GM19452 (cell line): ENCODE data around the gene TNS4.

Source experiments
- ATAC-seq: cut with Tn5 transposase; IDR thresholded peaks from one replicate; pipeline ENCODE4 v1.9.1; 2021; ENCODE audit not compliant: unreplicated experiment

TNS4 gene

DNA sequence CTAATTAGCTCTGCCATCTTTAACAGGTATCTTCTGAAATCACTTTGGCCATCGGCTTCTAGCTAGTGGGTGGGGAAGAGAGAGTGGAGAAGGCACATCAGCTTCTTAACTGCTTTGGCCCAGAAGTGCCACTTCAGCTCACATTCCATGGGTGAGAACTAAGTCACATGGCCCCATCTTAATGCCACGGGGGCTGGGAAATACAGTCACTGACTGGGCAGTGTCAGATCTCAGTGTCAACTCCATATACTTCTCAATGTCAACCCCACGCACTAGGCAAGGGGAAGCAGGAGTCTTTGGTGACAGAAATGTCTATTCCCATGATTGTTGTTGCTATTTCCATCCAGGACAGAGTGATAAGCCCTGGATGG, 34.5 kb upstream of the TNS4 start:
- no peak for ATAC-seq

- ATAC-seq, result no peak
Measured at GRCh38 chr17:40535438-40535837, 34.0 kb upstream of the TNS4 start.

DNA sequence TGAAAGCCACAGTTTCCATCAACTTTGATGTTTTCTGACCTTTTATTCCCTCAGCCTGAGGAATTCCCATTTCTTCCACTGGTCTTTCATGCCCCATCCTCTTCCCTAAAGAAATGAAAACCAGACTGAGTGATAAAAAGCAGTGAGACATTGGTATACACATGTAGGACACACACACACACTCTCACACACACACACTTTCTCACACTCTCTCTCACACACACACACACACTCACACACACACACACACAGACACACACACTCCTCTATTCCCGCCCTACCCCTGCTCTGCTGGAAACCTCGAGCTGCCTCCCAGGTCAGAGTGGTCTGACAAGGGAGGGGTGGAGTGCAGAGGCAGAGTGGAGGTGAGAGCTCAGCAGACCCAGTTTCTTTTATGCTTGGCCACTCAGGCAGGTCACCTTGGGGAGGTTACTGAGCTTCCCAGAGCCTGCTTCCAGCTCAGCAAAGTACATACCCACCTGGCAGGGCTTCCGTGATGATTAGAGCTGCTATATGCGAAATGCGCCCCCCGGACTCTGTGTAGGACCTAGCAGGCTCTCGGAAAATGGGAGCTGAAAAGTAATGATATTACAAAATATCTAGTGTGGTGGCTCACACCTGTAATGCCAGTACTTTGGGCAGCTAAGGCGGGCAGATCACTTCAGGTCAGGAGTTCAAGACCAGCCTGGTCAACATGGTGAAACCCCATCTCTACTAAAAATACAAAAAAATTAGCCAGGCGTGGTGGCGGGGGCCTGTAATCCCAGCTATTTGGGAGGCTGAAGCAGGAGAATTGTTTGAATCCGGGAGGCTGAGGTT, 33.2 kb upstream of the TNS4 start:
- ATAC-seq, result no peak

DNA sequence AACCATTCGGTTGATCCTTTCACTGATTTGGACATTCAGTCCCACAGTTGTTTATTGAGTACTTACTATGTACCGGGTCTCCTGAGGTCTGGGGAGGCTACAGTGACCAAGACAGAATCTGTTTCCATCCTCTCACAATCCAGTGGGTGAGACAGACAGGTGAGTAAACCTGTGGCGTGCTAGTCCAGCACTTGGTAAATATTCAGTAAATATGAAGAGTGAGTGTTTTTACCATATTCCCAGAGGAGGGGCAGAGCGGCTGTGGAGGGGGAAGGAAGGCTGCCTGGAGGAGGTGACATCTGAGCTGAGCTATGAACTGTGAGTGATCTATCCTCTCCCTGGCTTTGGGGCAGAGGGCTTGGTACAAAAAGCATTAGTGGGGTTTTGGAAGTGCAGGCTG, 32.5 kb upstream of the TNS4 start:
- no peak for ATAC-seq

DNA sequence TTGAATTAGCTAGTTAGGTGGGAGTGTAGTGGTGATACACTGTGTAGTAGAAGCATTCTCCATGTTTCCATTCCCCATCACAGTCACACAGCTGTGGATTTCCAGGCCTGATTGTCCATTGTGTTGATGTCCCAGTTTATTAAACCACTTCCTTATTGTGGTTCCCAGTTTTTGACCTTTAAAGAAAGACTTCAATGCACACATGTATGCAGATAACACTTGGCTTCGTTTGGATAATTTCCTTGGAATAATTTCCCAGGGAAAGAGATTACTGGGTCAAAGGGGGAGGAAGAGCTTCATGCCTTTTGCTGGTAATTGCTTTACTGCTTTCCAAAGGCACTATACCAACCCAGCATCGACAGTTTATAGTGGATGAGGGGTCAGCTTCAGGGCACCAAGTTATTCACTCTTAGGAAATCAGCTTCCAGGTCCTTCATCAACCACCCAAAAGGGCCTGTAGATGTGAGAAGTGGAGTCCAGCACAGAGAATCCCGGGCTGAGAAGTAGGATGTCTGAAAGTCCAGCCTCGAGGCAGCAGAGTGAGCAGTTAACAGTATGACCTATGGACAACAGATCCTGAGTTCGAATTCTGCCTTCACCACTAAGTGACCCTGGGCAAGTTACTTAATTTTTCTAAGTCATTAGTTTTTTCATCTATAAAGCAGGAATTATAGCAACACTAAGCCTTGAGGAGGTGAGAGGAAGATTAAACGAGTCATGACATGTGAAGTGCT, 31.3 kb upstream of the TNS4 start:
- ATAC-seq, result no peak

- ATAC-seq, result no peak
Measured at GRCh38 chr17:40531051-40531991, 29.9 kb upstream of the TNS4 start.

DNA sequence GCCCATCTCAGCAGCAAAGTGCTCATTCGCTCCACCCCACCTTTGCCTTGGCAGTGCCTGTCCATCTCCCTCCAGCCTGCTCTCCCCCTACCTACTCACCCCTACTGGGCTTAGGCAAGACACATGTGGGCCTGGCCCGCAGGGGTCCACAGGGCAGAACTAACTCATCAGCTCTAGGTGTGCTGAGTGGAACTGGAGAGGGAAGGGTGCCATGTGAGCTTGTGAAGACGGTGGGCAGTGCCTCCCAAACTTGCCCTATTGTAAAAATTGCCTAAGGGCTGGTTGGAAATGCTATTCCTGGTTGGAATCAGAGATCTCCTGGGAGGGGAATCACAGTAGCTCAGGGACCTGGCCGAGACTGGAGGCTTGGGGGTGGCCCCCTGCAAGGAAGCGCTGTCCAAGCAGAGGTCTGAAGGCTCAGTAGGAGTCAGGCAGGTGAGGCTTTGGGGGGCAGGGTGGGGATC, 29.1 kb upstream of the TNS4 start:
- no peak for ATAC-seq

- no peak for ATAC-seq
Measured at GRCh38 chr17:40529991-40530390, 28.6 kb upstream of the TNS4 start.

GRCh38 chr17:40528692-40529417, 27.4 kb upstream of the TNS4 start:
- no peak for ATAC-seq

DNA sequence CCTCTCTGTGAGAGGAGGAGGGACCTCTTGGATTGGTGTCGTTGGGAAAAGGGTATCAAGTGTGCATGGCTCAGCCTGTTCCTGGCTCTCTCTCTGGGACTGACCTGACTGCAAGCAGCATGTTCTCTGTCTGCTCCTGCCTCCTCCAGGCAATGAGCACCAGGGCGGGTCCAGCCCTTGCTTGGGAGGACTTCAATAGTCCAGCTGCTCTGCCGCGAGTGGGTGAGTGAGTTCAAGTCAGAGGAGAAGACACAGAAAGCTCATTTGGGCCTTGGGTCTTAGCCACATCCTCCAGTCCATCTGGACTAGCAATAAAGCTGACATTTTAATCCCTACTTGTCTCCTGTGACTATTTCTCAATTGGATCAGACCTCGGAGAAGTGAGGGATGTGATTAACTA, 25.2 kb upstream of the TNS4 start:
- ATAC-seq, result no peak

DNA sequence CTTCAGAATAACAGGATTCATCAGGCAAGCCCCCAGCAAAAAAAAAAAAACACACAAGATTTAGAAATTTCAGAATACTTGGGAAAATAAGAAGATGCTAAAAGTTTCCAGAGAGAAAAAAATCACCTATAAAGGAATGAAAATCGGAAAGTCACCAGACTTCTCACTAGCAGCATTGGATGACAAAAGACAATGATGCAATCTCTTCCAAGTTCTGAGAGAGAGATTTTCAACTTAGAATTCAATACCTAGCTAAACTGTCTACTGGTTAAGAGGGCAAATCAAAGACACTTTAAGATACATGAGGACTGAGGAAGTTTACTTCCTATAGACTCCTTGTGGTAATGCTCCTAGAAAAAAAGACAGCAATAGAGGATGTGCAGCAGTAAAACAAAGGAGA, 23.9 kb upstream of the TNS4 start:
- ATAC-seq, result no peak

DNA sequence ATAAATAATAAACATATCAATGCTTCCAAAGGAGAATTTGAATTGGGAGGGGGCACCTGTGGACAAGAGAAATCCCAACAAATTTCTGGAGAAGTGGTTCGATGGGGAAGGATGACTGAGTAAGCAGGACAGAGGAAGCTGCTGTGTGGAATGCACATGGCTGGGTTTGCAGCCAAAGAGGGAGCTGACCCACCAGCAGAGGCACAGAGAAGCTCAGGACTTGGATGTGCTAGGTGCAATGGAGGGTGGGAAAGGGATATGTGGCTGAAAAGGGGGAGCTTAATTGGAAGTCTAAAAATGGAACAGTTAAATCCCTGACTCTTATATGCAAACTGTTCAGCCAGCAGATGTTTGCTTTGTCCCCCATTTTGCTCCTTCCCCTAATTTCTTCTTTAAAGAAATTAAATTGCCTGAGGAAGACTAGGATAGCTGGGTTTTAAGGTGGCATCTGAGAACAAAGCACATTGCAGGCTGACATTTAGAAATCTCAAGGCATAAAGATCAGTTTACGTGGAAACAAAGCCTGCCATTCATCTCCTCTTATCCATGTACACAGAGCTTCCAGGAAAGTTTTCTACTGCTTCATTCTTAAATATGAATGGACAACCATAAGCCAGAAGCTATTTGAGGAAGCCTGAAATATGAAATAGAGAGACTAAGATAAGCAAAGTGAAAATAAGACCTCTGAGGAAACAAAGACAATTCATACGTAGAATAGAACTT, 23.0 kb upstream of the TNS4 start:
- ATAC-seq, result no peak

GRCh38 chr17:40522961-40523310, 21.5 kb upstream of the TNS4 start:
- ATAC-seq, result no peak

- no peak for ATAC-seq
Measured at GRCh38 chr17:40522250-40522960, 21.0 kb upstream of the TNS4 start.

GRCh38 chr17:40520991-40521453, 19.6 kb upstream of the TNS4 start:
- no peak for ATAC-seq

DNA sequence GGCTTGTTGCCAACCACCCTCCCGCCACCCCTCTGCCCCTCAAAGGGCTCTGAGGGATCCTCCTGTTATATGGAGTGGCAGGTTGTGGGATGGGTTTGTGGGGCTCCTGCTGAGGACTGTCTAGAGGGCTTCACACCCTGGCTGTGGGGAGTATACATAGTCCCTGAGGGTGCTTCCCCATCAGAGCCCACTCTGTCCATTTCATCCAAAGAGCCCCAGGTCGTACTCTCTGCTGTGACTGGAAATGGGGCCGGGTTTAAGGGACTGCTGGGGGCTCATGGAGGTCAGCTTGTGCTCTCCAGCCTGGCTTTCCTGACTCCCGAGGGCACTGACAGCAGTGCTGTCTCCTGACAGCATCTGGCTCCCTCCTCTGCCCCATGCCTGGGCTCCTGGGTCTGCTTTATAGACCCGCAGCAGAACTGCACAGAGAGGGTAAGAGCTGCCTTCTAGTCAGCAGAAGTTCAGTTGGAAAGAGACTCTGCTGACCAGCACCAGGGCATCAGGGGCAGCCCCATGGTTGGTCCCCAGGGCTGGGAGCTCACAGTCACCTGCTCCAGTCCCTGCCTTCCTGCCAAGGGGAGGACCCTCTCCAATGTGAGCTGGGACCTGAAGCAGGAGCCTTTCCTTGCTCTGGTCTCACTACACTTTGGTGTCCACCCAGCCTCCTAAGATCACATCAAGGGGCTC, 17.8 kb upstream of the TNS4 start:
- no peak for ATAC-seq

DNA sequence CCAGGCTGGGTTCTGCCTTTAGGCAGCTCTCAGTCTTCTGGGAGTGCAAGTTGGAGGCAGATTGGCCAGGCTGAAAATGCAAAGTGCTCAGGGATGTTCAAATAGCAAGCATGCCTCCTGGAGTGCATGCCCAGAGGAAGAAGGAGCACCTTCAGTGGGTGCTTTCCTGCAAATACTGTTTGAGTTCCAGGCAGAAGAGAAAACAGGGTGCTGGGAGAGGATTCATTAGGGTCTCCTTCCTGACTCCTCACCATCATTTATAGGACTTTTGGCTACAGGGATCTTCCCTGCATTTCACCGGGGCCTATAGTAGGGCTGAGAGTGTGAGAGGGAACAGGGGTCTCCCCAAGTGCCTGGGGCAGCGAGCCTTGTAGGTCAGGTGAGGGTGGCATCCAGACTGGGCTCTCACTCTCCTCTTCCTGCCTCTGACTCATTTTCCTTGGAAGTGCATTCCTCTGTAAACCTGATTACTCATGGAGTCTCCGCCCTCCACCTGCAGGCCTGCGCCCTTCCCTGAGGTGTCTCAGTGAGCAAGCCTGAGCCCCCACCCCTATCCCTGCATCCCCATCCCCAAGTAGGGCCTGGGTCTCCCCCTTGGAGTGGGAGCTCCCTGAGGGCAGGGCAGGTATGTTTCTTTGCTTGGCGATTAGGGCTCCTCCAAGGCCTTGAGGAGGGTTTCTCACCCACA, 17.1 kb upstream of the TNS4 start:
- ATAC-seq, result no peak

DNA sequence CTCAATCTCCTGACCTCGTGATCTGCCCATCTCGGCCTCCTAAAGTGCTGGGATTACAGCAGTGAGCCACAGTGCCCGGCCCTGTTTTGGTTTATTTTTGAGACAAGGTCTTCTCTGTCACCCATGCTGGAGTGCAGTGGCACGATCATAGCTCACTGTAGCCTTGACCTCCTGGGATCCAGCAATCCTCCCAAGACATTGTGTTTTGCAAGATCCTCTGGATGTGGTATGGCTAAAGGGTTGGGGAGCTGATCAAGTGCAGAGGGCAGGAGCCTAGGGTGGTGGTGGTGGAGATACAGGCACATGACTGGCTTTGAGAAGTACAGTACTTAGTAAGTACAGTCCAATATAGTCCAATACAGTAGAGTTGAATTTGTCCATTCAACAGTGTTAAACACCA, 16.6 kb upstream of the TNS4 start:
- ATAC-seq, result no peak
